ENCODE data around the gene LACC1.

LACC1 gene

DNA sequence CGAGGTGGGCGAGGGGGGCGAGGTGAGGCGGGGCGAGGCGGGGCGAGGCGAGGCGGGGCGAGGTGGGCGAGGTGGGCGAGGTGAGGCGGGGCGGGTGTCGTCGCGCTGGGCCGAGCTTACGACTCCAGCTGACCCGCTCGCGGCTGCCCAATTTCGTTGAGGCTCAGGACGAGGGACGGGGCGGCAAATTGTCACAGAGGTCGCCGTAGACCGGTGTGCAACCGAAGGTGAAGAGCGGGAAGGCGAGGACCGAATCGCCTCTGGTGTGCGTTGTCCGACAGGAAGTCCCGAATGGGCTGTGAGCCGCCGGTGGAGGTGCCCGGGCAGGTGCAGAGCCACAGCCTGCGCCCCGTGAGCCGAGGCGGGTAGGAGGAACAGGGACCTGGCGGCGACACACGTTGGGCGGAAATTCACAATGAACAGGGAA lies at the start of gene LACC1:
Gene LACC1 (plus strand): TSS at position 150 of the 427 bp plus-strand sequence. CDS start 1,082 bp downstream, outside the sequence.
- DNase-seq = peak; percentile 4

DNA sequence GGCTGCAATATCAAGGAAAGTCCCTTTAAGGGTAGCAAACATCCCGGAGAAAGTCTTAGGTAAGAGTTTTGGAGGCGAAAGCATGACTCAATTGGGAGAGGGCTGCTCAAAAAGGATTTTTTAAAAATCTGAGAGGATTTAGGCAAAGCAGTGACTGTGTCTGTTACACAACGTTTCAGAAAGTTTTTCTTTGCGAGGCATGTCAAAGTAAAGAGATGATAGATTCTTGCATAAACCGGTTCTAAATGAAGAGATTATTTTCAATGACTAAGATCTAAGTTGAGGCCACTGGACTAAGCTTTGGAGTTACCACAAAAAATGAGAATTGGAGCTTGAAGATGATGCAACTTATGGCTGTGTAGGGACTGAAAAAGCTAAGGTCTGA lies 49.2 kb upstream of the LACC1 start:
- peak; percentile 83 for DNase-seq

DNA sequence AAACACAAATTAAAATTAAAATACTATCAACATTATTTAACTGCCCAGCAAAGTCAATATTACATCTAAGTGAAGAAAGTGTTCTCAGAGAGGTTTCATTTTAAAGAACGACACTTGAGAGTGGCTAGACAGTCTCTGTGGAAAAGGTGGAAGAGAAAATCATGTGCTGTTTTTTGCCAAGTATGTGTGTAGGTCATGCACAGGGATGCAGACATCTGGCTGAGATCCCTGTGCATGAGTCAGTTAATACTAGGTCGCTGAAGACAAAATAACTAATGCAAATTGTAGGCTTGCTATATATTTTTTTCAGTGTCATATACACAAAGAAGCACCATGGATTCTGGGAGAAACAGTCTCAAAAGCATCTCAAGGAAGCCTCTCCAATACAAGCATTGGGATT lies 48.6 kb upstream of the LACC1 start:
- DNase-seq = peak; percentile 61

DNA sequence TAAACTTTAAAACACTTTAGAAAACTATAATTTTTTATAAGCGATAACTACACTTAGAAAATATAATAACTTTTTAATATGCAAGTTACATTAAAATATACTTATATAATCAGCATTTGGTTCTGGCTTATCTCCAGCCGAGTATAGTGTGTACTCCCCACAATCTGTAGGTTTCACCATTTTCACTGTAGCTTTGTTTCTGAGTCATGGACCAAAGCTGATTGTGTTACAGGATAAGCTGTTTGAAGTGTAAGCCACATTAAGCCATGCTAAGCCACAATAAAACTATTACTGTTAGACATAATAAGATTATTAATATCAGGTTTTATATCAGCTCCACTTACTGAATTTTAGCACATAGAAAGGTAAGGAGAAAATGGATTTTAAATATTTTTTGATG lies 44.0 kb upstream of the LACC1 start:
- peak; percentile 87 for DNase-seq

DNA sequence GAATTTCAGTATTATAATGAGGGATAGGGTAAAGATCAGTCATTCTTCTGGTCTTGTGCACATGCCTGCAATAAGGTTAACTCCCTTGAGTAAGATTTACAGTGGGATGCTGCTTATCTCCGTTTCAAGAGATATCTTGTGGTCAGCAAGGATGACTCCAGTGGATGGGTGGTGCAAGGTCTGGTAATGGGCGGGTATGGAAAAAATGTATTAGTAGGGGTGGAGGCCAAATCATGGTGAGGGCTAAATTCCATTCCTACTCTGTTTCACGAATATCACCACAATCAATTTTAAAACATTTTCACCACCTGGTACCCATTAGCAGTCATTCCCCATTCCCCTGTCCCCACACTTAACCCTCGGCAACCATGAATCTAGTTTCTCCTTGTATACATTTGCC lies 40.8 kb upstream of the LACC1 start:
- DNase-seq = peak; percentile 96

DNA sequence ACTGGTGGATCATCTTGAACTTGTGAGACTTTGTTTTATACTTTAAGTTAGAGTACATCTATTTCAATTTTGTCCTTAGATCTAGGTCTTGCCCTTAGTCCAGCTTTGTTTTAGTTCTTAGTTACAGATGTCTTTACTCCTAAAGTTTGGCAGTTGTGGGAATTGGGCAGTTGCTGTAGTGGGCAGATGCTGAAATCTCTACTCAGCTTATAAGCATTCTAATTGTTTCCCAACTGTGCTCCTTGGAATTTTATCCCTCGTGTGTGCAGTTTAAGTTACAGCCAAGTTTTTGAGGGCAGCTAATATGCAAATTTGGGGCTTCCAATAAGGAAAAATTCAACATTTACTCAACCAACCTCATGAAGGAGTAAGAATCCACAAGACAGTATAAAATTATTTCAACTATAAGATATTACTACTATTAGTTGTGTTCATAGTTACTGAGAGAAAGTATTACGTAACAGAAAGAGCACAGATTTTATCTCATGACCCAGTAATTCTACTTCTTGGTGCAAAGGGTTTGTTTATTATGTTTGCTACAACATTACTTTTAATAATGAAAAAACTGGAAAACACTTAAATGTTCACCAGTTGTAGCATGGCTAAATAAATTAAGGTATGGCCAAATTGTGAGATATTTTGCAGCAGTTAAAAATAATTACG lies 33.1 kb upstream of the LACC1 start:
- DNase-seq = peak; percentile 55

DNA sequence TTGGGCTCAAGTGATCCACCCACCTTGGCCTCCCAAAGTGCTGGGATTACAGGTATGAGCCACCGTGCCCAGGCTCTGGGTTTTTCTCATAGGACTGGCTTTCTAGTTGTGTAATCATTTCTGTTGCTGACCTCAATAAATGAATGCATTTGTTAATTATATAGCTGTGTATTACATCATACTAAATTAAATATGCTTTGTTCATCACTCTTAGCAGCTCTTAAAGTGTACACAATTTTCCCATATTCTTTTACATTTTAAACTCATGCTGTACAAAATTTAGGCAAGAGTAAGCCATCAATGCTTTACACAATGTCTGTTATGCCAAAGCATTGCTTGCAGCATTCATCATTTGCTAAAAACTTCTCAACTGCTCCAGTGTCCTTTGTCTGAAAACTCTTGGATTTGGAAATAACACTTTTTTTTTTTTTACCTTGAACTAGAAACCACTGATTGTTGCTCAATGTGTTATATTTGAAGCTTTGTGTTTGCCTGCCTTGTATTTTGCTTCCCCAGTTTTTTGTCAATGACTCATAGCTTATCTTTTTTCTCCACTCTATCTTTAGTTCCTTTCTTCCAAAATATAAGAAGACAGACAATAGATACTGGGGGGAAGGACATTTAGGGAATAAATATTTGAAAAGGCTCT lies 31.6 kb upstream of the LACC1 start:
- peak; percentile 79 for DNase-seq

DNA sequence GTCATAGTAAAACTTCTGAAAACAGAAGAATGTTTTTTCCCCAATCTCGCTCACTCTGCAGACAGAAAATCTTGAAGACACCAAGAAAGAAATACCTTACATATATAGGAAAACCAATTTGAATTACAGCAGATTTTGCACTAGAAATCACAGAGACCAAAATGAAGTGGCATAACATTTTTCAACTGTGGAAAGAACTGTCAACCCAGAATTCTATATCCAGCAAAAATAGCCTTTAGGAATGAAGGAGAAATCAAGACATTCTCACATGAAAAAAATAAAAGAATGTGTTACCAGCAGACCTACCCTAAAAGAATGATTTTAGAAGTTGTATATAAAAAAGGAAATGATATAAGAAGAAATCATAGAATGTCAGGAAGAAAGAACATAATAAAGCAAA lies 28.8 kb upstream of the LACC1 start:
- DNase-seq = no peak

DNA sequence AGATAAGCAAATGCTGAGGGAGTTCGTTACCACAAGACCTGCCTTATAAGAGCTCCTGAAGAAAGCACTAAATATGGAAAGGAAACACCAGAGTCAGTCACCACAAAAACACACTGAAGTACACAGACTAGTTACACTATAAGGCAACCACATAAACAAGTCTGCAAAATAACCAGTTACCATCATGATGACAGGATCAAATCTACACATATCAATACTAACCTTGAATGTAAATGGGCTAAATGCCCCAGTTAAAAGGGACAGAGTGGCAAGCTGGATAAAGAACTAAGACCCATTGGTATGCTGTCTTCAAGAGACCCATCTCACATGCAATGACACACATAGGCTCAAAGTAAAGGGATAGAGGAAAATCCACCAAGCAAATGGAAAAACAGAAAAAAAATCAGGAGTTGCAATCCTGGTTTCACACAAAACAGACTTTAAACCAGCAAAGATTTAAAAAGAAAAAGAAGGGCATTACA lies 26.7 kb upstream of the LACC1 start:
- no peak for DNase-seq

DNA sequence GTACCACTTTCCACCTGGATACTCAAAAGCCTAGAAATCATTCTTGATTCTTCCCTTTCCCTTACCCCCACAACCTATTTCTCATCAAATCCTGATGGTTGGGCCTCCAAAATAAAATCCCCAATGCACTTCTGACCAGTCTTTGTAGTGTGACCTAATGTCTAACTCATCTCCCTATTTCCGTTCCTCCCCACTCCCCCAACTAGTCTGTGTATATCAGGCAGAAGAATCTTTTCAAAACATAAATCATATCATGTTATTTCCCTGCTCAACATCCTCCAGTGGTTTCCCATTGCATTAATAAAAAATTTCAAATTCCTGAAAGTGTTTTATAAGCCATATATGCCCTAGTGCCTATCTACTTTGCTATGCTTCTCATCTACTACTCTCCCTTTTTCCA lies 17.8 kb upstream of the LACC1 start:
- DNase-seq = peak; percentile 69

DNA sequence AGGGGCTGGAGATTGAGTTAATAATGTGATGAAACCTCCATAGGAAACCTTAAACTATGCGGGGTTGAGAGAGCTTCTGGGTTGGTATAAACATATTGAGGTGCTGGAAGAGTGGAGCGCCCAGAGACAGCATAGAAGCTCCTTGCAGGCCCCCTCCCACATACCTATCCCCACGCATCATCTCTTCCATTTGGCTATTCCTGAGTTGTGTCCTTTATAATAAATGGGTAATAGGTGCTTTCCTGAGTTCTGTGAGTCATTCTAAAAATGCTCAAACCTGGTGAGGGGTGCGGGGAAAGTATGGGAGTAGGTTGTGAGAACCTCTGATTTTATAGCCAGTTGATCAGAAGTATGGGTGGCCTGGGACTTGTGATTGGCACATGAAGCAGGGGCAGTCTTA lies 14.8 kb upstream of the LACC1 start:
- peak; percentile 72 for DNase-seq

DNA sequence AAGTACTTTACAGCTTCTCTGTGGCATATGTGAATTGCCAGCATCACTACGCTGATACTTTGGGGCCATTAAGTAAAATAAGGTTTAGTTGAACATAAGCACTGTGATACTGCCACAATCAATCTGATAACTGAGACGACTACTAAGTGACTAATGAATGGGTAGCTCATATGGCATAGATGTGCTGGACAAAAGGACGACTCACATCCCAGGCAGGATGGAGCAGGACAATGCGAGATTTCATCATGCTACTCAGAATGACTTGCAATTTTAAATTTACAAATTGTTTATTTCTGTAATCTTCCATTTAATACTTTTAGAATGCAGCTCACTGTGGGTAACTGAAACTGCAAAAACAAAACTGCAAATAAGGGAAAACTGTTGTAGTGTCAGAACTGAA lies 13.8 kb upstream of the LACC1 start:
- peak; percentile 34 for DNase-seq

DNA sequence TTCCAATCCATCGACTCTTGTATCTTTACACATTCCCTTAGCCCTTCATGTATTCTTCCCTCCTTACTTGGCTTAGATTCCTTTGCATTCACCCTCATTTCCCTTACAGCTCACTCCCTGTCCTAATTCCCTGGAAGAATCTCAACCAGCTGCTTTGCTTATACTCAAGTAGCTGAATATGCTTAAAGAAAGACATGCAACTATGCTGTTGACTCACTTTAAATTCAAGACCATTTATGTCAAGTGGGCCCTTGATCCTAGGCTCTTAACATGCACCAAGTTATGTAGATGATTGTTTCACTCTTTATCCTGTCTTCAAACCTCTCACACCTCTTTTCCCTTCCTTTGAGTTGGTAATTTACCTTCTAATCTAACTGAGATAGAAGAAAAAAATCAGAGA lies 7.5 kb upstream of the LACC1 start:
- DNase-seq = no peak

DNA sequence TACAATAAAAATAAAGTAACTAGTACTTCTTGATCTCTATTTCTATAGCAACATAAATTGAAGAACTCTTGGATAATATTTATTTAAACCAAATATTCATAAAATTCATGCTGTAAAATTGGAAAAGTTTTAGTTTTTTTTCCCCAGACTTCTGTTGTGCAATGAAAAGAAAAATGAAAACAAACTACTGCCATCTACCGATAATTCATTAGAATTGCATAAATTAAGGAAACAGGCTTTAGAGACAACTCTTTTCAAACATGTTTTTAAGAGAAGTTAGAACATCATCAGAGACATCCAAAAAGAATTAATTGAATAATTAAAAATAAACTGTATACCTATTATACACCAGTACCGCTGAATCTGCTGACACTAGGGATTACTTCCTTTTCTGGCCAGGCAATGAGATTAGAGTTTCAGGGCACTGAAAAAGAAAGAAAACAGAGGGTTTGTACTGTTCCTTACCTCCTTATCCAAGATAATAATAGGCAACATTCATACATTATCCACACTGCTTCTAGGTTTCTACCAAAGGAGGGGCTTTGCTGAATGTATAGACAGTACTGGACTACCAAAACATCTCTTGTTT lies 5.1 kb upstream of the LACC1 start:
- no peak for DNase-seq

DNA sequence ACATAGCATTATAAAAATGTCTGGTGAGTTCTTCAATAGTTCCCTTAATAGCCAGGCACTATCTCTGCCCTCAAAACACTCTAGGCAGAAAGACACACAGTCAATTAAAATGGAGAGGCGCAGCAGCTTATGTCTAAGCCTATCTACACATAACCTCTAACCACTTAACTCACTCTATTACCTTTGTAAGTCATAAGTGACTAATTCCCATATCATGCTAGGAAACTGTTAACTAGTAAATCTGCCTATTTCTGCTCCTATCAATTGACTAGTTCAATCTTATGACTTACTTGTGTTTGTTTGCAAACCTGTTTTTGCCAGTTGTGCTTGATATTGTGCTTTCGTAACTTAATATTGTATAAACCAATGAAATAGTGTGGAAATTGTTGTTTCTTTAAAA lies 3.3 kb upstream of the LACC1 start:
- DNase-seq = no peak

DNA sequence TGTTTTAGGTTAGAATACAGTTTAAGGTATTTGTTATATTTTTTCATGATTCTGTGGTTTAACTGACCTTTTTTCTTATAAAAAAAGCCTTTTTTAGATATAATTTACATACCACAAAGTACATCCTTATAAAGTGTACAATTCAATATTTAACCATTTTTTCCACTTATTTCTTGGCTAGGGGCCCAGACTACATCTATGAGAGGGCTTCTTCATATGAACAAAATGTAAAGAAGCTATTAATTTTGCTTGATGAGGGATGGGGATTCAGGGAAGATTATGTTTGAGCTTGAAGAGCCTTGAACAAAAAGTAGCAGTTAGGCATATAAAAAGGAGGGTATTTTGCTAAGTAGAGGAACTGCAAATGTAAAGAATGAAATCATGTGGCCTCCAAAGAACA lies 2.4 kb upstream of the LACC1 start:
- DNase-seq = no peak

DNA sequence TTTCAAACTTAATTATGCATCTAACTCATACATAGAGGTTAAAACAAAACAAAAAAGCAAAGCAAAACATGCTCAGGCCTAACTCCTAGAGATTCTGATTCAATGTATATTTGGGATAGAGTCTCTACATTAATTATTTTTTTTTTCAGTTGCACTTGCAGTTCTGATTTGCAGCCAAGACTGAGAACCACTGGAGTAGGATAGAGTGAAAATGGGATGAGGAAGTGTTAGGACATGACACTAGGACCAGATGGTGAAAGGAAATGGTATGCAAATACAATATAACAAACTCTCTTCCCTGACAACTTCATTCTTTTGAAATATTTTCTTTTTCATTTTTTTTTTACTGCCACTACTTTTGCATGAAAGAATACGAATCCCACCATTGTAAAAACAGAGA lies 1.9 kb upstream of the LACC1 start:
- no peak for DNase-seq

DNA sequence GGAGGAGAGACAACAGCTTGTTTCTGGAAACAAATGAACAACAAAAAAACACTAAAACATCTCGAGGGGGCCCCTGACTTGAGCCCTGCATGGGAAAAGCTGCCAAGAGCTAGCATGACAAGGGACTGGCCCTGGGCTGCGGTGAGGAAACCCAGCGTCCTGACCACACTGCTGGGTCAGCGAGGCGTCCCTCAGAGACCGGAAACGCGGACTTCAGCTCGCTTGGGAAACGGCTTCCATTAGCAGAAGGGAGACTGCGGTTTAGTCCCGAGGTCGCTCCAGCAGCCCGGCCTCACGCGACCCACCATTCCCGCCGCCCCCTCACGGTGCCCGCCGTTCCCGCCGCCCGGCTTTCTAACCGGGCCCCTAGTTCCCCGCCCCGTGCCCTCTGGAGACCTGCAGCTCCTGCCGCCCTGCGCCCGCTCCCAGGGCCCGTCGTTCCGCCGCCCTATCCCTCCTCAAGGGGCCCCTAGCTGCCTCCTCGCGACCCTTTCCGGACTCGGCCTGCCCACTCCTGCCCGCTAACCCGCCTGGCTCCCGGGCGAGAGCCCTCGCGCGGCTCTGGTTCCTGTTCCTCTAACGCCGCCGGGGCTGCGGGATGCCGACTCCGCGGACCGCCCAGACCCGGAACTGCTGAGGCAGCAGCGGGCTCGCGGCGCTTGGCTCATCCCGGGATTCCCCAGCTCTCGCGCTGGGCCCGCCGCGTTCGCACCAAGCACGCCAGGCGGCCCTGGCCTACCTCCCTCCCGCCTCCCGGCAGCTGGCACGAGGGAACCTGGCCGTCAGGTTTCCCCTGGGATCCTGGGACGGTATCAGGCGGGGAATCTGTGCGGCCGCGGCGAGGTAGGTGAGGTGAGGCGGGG lies 581 bp upstream of the LACC1 start, which contains the start of gene CCDC122:
Gene CCDC122 (minus strand): TSS at position 849 of the 863 bp plus-strand sequence. CDS start 10,364 bp downstream, outside the sequence.
- DNase-seq = peak; percentile 82

DNA sequence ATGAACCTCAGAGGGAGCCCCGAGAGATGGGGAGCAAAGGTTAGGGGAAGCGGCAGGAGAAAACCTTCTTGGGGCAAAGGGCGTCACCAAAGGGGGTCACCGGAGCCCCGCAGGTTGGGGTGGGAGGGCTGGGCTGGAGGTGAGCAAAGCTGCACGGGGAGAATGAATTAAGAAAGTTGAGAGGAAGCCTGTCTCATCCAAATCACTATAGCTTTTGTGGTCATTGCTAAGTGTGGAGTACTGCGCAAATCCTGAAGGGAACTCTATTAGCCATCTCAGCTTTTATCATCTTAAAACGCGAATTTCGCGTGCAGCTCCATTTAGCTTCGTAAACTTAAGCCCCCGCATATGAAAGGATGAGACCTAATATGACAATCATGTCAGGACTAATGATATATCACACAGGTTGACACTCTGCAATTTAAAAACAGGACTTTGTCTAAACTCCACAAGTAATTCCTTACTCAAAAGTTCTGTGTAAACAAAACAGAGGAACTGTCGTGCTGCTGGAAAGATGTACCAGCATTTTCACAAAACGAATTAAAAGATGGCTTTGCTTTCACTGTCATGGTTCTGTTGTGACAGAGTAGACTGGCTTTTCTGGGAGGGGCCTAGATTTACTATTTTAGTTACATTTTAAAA lies 631 bp downstream of the LACC1 start:
- DNase-seq = peak; percentile 2

DNA sequence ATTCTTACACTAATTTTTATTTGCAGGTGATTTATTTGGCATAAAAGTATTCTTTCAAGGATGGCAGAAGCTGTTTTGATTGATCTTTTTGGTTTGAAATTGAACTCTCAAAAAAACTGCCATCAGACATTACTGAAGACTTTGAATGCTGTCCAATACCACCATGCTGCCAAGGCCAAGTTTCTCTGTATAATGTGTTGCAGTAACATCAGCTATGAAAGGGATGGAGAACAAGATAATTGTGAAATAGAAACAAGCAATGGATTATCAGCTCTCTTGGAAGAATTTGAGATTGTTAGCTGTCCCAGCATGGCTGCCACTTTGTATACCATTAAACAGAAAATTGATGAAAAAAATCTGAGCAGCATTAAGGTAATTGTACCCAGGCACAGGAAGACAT lies 1.2 kb downstream of the LACC1 start:
- DNase-seq = no peak

DNA sequence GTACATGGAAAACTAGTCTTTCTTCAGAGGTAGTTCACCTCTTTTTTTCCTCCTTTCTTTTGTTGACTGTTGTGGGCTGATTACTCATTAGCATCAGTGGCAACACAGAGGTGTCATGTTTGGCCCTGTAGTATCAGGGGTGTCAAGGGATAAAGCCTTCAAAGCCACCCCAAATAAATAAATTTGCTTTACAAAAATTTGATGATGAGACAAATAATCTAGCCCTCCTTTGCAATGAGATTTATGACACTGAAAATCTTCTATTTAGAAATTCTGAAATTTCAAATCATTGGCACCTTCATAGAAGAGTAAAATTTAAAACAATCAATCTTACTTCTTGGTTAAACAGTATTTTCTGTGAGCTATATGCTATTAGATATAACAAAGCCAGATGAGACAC lies 1.9 kb downstream of the LACC1 start:
- DNase-seq = no peak

DNA sequence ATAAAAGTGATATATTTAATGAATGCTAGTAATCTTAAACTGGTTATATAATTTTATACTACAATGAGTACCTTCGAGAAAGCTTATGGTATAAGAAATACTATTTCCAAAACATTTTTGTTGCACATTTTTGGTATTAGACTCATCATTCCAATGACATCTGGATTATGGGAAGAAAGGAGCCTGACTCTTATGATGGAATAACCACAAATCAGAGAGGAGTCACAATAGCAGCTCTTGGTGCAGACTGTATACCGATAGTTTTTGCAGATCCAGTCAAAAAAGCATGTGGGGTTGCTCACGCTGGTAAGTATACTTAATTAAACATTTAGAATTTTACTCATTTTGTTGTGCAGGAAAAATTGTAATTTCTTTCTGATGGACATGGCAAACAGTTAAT lies 3.9 kb downstream of the LACC1 start:
- no peak for DNase-seq

DNA sequence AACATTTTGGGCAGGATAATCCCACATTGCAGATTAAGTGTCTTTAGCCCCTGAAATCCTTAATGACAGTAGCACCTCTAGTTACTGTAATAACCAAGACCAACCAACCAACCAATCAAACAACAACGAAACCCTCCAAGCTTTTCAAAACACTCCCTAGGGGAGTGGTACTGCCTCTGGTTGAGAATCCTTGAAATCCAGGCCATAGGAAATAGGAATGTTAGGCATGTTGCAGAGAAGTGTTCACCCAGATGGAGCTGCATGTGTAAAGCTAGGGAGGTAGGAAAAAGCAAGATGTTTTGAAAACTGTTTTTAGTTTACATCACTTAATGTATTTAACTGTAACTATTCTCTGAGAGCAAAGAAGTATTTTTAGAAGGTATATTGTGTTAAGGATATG lies 4.5 kb downstream of the LACC1 start:
- no peak for DNase-seq
